A549 (cell line): Measurements from ENCODE around the gene SELENBP1.

Source experiments
- CBX2 ChIP-seq: fragments of 200-600 bp; sonication (generic); IDR thresholded peaks from 2 replicates; pipeline ENCODE4 v1.6.1; 2016; ENCODE audit warnings: low read depth, mild to moderate bottlenecking, borderline replicate concordance
- CBX8 ChIP-seq: fragments of 200-600 bp; sonication (generic); IDR thresholded peaks from 2 replicates; pipeline ENCODE4 v1.6.1; 2016
- CHD2 ChIP-seq: fragments of 150-350 bp; IDR thresholded peaks from 2 replicates; pipeline ENCODE4 v1.6.1; 2014; ENCODE audit warnings: low read length; ENCODE audit not compliant: partially characterized antibody
- CTCF ChIP-seq: fragments of >200 bp; sonication (Bioruptor Twin); formaldehyde crosslinking; IDR thresholded peaks from 3 replicates; pipeline ENCODE4 v1.5.1; 2016
- EHF ChIP-seq: fragments of 250-450 bp; sonication (Bioruptor Pico); IDR thresholded peaks from 2 replicates; pipeline ENCODE4 v1.5.0; 2020; ENCODE audit warnings: mild to moderate bottlenecking
- EP300 ChIP-seq, 2 experiments: fragments of >200 bp; sonication (Bioruptor Twin); formaldehyde crosslinking; IDR thresholded peaks; 2 replicates in 1 of 2; 3 replicates in 1 of 2; pipeline ENCODE4 v1.6.1; 2016 to 2017
- GATA3 ChIP-seq: IDR thresholded peaks from 2 replicates; pipeline ENCODE4 v1.6.1; 2012; ENCODE audit warnings: borderline replicate concordance
- POLR2A ChIP-seq: IDR thresholded peaks from 2 replicates; pipeline ENCODE4 v1.6.1; 2012; ENCODE audit warnings: mild to moderate bottlenecking, low read length
- RCOR1 ChIP-seq: fragments of 150-350 bp; IDR thresholded peaks from 2 replicates; pipeline ENCODE4 v1.6.1; 2014; ENCODE audit warnings: antibody characterized with exemption, low read length, low read depth

- no peak for TF ChIP-seq CTCF
- no peak for TF ChIP-seq CHD2
- TF ChIP-seq GATA3, result no peak
- no peak for TF ChIP-seq CBX2
- no peak for TF ChIP-seq POLR2A
- no peak for TF ChIP-seq CBX8
- TF ChIP-seq EHF (CRISPR knock-in tag), result no peak
- TF ChIP-seq EP300 (IDR thresholded peaks at IDR 0.05), result no peak
- TF ChIP-seq RCOR1, result no peak
Observed at GRCh38 chr1:151407304-151407703, 34.8 kb upstream of the SELENBP1 start.
